ENCODE data around the gene TENM4. TPM values are rescaled to one million over a fixed set of nuclear protein-coding genes. Genes with fewer than 3 reads are reported as not detected.

TENM4 gene
- total and polyA plus RNA-seq, 4 donors, result 0.02 to 0.33 (median 0.14) TPM

DNA sequence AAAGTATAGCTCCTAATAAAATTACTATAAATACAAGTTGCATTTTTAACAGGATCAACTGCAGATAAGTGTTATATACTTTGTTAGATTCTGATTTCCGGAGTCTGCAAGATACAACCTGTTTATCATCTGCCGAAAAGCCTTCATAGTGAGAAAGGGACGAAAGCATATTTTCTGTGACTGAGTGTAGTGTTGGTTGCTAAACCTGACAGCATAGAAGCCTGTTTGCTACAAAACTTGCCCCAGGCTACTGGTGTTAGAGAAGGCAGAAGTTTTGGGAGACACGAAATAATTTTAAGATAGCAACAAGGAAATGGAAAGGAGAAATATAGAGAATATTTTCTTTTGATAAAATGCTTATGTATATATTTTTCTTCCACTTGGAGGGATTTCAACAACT, 622.6 kb downstream of the TENM4 start:
- DNase-seq (ENCODE audit: low spot score), result no peak
- no peaks in the 10 kb centered on the region for H3K4me1 ChIP-seq (ENCODE audit: control insufficient read depth in 4 of 4, insufficient read depth in 4 of 4, low read length in 3 of 4)
- H3K4me3 ChIP-seq (ENCODE audit: low read depth in 1 of 3, low read length in 3 of 3), result no peak overlapping the region
- no peak overlapping the region for H3K9ac ChIP-seq (ENCODE audit: low read depth in 1 of 2, low read length in 2 of 2)
- H3K9me3 ChIP-seq (ENCODE audit: control insufficient read depth in 4 of 4, low read length in 3 of 4), result no peaks in the 10 kb centered on the region
- no peak overlapping the region for H3K27ac ChIP-seq (ENCODE audit: low read depth in 1 of 2, low read length in 2 of 2)
- TF ChIP-seq HNF4A (conservative IDR thresholded peaks at IDR 0.05) (no peak), FOXA1 (IDR thresholded peaks at IDR 0.05) (no peak), FOXA2 (IDR thresholded peaks at IDR 0.05) (no peak), GABPA (IDR thresholded peaks at IDR 0.05 in 1 of 2, conservative IDR thresholded peaks at IDR 0.05 in 1 of 2) (no peak), YY1 (IDR thresholded peaks at IDR 0.05) (no peak), HNF4G (IDR thresholded peaks at IDR 0.05) (no peak), JUND (IDR thresholded peaks at IDR 0.05) (no peak), NR2F2 (IDR thresholded peaks at IDR 0.05) (no peak), TAF1 (conservative IDR thresholded peaks at IDR 0.05) (no peak), EGR1 (IDR thresholded peaks at IDR 0.05; ENCODE audit: low read depth in 2 of 2) (no peak), SP1 (IDR thresholded peaks at IDR 0.05) (no peak), RXRA (IDR thresholded peaks at IDR 0.05) (no peak)
- TF ChIP-seq, protein P1, sequence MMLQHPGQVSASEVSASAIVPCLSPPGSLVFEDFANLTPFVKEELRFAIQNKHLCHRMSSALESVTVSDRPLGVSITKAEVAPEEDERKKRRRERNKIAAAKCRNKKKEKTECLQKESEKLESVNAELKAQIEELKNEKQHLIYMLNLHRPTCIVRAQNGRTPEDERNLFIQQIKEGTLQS (IDR thresholded peaks at IDR 0.05), result no peak
- TF ChIP-seq, protein P2, sequence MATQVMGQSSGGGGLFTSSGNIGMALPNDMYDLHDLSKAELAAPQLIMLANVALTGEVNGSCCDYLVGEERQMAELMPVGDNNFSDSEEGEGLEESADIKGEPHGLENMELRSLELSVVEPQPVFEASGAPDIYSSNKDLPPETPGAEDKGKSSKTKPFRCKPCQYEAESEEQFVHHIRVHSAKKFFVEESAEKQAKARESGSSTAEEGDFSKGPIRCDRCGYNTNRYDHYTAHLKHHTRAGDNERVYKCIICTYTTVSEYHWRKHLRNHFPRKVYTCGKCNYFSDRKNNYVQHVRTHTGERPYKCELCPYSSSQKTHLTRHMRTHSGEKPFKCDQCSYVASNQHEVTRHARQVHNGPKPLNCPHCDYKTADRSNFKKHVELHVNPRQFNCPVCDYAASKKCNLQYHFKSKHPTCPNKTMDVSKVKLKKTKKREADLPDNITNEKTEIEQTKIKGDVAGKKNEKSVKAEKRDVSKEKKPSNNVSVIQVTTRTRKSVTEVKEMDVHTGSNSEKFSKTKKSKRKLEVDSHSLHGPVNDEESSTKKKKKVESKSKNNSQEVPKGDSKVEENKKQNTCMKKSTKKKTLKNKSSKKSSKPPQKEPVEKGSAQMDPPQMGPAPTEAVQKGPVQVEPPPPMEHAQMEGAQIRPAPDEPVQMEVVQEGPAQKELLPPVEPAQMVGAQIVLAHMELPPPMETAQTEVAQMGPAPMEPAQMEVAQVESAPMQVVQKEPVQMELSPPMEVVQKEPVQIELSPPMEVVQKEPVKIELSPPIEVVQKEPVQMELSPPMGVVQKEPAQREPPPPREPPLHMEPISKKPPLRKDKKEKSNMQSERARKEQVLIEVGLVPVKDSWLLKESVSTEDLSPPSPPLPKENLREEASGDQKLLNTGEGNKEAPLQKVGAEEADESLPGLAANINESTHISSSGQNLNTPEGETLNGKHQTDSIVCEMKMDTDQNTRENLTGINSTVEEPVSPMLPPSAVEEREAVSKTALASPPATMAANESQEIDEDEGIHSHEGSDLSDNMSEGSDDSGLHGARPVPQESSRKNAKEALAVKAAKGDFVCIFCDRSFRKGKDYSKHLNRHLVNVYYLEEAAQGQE (IDR thresholded peaks at IDR 0.05), result no peak
- TF ChIP-seq, protein P3, sequence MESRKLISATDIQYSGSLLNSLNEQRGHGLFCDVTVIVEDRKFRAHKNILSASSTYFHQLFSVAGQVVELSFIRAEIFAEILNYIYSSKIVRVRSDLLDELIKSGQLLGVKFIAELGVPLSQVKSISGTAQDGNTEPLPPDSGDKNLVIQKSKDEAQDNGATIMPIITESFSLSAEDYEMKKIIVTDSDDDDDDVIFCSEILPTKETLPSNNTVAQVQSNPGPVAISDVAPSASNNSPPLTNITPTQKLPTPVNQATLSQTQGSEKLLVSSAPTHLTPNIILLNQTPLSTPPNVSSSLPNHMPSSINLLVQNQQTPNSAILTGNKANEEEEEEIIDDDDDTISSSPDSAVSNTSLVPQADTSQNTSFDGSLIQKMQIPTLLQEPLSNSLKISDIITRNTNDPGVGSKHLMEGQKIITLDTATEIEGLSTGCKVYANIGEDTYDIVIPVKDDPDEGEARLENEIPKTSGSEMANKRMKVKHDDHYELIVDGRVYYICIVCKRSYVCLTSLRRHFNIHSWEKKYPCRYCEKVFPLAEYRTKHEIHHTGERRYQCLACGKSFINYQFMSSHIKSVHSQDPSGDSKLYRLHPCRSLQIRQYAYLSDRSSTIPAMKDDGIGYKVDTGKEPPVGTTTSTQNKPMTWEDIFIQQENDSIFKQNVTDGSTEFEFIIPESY (IDR thresholded peaks at IDR 0.05), result no peak
- TF ChIP-seq, protein P4, sequence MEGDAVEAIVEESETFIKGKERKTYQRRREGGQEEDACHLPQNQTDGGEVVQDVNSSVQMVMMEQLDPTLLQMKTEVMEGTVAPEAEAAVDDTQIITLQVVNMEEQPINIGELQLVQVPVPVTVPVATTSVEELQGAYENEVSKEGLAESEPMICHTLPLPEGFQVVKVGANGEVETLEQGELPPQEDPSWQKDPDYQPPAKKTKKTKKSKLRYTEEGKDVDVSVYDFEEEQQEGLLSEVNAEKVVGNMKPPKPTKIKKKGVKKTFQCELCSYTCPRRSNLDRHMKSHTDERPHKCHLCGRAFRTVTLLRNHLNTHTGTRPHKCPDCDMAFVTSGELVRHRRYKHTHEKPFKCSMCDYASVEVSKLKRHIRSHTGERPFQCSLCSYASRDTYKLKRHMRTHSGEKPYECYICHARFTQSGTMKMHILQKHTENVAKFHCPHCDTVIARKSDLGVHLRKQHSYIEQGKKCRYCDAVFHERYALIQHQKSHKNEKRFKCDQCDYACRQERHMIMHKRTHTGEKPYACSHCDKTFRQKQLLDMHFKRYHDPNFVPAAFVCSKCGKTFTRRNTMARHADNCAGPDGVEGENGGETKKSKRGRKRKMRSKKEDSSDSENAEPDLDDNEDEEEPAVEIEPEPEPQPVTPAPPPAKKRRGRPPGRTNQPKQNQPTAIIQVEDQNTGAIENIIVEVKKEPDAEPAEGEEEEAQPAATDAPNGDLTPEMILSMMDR (IDR thresholded peaks at IDR 0.05; ENCODE audit: low read depth, low read length, missing input control), result no peak
- TF ChIP-seq, protein P5, sequence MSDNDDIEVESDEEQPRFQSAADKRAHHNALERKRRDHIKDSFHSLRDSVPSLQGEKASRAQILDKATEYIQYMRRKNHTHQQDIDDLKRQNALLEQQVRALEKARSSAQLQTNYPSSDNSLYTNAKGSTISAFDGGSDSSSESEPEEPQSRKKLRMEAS (IDR thresholded peaks at IDR 0.05), result no peak
- WGBS, result 91% methylated on average over 4 of the region's 4 CpGs
- no peaks in the 10 kb centered on the region for H3K27me3 ChIP-seq (ENCODE audit: control insufficient read depth in 4 of 4, insufficient read depth in 4 of 4, low read length in 3 of 4)
- H3K36me3 ChIP-seq (ENCODE audit: control insufficient read depth in 4 of 4, insufficient read depth in 3 of 4, low read depth in 1 of 4, low read length in 3 of 4), result no peaks in the 10 kb centered on the region

DNA sequence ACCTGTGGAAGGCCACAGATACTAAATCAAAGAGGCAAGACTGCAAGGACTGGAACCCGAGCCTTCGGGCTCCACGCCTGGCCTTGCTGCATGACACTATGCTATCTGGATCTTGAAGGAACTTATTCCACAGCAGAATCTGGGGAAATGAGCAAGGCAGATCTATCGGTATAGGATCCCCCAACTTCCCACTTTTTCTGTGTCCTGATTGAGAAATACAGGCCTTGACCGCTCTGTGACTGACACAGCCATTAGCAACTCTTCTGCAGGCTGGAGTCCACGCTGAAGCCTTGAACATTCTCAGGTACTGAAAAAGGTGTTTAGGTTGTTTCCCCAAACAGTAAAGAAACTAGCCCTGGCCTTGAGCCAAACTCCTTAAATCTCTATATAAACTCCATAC, 625.0 kb downstream of the TENM4 start:
- Histone ChIP-seq H3K27me3 (ENCODE audit: control insufficient read depth in 4 of 4, insufficient read depth in 4 of 4, low read length in 3 of 4) (no peaks in the 10 kb centered on the region), H3K9me3 (ENCODE audit: control insufficient read depth in 4 of 4, low read length in 3 of 4) (no peaks in the 10 kb centered on the region), H3K4me3 (ENCODE audit: low read depth in 1 of 3, low read length in 3 of 3) (no peak overlapping the region), H3K27ac (ENCODE audit: low read depth in 1 of 2, low read length in 2 of 2) (no peak overlapping the region), H3K36me3 (ENCODE audit: control insufficient read depth in 4 of 4, insufficient read depth in 3 of 4, low read depth in 1 of 4, low read length in 3 of 4) (no peaks in the 10 kb centered on the region), H3K4me1 (ENCODE audit: control insufficient read depth in 4 of 4, insufficient read depth in 4 of 4, low read length in 3 of 4) (no peaks in the 10 kb centered on the region), H3K9ac (ENCODE audit: low read depth in 1 of 2, low read length in 2 of 2) (no peak overlapping the region)
- 94% methylated on average over 6 of the region's 6 CpGs for WGBS
- no peak for DNase-seq (ENCODE audit: low spot score)
- TF ChIP-seq FOXA1 (IDR thresholded peaks at IDR 0.05), result no peak
- TF ChIP-seq JUND (IDR thresholded peaks at IDR 0.05), result no peak
- no peak for TF ChIP-seq SP1 (IDR thresholded peaks at IDR 0.05)
- TF ChIP-seq, protein P5 (IDR thresholded peaks at IDR 0.05), result no peak
- no peak for TF ChIP-seq HNF4G (IDR thresholded peaks at IDR 0.05)
- TF ChIP-seq YY1 (IDR thresholded peaks at IDR 0.05), result no peak
- TF ChIP-seq, protein P4 (IDR thresholded peaks at IDR 0.05; ENCODE audit: low read depth, low read length, missing input control), result no peak
- TF ChIP-seq, protein P2 (IDR thresholded peaks at IDR 0.05), result no peak
- no peak for TF ChIP-seq HNF4A (conservative IDR thresholded peaks at IDR 0.05)
- TF ChIP-seq RAD21 (IDR thresholded peaks at IDR 0.05), result no peak
- TF ChIP-seq FOXA2 (IDR thresholded peaks at IDR 0.05), result no peak
